IPS DF 4.7 (cell line): Measurements from ENCODE around the gene NPB.

Source experiments
- DNase-seq: peaks from one replicate; pipeline ENCODE4 v3.0.0-alpha.2; 2013; ENCODE audit warnings: low spot score; ENCODE audit errors: extremely low read depth

NPB gene

DNA sequence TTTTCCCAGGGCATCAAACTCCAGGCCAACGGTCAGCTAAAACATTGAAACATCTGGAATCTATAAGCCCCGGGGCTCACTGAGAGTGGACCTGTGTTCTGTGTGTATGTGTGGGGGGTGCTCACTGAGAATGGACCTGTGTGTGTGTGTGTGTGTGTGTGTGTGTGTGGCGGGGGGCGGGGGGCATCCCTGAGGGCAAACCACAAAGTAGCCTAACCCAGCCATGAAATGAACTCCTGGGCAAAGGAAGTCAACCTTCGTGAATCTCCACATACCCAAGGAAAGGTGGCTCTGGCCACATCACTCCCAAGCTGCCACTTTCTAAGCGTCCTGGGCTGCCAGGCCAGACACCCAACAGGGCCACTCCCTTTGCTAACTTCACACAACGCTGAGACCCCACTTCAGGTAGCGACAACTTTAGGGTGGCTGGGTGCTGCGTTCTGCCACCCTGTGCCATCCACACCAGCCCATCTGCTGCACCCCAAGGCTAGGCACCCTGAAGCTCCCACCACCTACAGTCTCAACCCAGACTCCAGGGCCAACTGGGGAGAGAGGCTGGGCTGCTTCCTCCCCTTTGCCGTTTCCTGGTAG, 23.9 kb downstream of the NPB start:
- DNase-seq, result no peak

DNA sequence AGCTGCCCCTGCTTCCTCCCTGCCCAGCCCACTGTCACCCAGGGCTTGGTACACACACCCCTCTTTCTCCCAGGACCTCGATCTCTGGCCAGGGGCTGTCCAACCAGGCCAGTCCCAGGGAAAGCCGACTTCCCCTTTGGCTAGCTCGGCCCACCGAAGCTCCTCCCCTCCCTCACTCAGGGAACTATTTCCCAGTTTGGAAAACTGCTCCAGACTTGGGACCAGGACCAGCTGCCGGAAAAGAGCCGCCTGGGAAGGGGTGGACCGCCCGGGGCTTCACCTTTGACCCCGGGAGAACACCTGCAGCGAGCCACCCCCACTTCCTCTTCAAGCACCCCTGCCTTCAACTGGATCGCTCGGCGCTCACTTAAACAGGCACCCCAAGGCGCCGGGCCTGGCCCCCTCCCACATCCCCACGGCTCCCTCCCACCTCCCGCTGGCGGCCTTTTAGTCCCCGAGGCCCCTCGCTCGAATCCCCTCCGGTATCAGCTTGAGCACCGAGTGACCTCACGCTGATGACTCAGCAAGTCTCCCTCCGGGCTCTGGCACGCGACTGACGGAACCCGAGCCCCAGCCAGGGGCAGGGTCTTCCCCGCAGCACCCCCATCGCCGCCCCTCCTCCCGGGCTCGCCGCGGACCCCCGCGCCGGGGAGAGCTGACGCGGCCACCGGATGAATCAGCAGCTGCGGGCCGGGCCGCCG, 24.6 kb downstream of the NPB start:
- DNase-seq, result no peak

DNA sequence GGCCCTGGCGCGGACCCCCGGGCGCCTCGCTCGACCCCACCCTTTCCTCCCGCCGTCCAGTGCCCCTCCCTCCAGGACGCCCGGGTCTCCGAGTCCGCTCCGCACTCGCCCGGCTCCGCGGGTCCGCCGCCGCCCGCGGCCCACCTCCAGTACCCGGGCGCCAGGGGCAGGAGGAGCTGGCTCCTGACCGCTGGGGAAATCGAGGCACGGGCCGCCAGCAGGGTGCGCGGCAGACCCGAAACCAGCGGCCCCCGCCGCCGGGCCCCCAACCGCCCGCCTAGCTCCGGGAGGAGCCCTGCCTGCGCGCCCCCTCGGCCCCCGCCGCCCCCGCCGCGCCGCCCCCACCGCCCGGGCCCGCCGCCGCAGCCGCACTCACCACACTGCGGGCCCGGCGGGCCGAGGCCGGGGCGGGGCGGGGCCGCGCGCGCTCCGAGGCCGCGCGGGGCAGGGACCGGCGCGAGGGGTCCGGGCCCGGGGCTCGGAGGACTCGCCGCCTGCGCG, 25.2 kb downstream of the NPB start:
- DNase-seq, result no peak

DNA sequence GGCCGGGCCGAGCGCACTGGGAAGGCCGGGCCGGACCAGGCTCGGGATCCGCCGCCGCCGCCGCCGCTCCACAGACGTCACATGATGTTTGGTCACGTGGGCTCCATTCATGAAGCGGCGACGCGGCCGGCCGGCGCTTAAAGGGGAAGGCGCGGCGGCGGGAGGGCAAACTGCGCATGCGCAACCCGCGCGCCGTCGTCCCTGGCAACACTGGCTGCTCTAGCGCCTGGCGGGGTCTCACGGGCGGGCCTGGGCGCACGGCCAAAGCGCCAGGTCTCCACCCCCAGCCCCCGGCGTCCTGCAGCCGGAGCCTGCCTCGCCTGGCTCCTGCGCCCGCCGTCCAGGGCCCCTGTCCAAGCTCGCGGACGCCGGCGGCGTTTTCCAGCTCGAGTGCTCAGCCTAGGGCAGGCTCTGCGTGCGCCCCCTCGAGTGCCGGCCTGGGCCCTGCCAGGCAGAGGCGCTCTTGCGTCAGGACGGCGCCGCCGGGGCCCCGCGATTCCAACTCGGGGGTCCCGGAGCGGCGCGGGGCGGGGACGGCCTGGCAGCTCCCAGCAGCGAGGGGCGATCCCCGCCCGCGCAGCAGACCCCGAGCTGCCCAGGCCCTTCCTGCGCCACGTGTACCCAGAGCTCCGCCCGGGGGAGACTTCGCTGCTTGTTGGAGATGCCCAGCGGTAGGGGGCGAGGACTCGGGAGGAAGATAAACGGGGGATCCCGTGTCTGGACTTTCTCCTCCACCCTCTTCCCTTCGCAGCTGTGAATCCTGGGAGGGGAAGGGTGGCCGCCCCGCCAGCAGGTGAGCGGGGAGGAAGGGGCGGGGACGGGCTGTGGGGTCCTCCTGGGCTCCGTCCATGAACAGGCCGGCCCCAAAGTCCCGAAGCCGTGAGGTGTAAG, 25.9 kb downstream of the NPB start, which contains the start of gene MAFG:
Gene MAFG (minus strand): TSS at position 83 of the 891 bp plus-strand sequence. CDS start 4,550 bp downstream, outside the sequence.
- DNase-seq, result no peak

DNA sequence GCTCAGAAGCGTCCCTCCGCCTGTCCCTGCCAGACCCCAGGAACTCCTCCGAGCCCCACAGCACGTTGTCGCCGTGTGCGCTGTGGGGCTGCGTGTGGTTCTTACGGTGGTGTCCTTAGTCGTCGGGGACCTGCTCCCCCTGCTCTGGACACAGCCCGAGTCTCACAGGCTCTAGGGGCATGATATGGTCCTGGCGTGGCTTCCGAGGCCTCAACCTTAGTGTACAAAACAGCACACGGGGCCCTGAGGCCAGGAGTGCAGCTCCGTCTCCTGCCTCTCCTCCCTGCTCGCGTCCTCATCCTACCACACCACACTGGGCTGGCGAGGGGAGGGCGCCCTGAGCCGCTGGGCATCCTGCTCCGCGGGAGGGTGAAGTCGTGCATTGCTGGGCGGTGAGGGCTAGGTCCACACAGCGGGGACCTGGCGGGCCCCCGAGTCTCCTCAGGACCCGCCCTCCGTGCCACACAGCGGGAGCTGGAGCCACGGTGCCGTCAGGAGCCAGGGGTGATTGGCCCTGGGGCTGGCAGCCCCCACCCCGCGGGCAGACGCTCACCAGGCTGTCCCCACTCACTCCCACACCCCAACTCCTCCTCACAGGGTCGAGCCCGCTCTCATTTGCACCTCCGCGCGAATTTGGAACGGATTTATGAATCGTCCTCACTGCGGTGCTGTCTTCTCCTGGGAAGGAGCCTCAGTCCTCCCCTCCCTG, 26.7 kb downstream of the NPB start:
- no peak for DNase-seq

DNA sequence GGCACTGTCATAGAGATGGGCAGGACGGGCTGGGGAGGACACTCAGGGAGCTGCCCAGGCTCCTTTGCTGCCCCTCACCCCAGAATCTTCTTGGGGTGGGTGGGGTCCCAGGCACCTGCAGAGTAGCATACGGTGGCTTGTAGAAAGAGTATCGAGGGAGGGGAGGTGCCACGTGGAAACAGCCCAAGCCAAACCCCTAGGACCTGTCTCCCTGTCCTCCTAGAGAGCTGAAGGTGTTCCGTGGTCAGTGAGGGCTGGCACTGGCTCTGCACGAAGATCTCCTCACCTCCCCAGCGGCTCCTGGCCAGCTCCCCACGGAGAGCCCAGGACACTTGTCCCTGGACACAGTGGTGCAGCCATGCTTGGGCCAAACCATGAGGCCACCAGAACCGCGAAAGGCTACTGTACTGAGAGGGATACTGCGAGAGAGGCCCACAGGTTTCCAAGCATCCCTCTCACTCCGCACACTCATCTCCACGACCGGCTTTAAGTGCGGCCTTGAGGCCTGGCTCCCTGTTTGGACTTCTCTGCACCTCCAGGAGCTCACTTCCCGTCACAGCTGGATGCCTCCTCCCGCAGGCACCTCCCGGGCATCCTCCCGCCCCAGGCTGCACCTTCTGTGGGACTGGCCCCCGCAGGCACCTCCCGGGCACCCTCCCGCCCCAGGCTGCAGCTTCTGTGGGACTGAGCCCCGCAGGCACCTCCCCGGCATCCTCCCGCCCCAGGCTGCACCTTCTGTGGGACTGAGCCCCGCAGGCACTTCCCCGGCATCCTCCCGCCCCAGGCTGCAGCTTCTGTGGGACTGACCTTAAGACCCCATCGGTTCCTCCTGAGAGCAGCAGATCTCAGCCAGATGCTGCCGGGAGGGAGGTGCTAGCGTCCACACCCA, 27.5 kb downstream of the NPB start:
- no peak for DNase-seq

DNA sequence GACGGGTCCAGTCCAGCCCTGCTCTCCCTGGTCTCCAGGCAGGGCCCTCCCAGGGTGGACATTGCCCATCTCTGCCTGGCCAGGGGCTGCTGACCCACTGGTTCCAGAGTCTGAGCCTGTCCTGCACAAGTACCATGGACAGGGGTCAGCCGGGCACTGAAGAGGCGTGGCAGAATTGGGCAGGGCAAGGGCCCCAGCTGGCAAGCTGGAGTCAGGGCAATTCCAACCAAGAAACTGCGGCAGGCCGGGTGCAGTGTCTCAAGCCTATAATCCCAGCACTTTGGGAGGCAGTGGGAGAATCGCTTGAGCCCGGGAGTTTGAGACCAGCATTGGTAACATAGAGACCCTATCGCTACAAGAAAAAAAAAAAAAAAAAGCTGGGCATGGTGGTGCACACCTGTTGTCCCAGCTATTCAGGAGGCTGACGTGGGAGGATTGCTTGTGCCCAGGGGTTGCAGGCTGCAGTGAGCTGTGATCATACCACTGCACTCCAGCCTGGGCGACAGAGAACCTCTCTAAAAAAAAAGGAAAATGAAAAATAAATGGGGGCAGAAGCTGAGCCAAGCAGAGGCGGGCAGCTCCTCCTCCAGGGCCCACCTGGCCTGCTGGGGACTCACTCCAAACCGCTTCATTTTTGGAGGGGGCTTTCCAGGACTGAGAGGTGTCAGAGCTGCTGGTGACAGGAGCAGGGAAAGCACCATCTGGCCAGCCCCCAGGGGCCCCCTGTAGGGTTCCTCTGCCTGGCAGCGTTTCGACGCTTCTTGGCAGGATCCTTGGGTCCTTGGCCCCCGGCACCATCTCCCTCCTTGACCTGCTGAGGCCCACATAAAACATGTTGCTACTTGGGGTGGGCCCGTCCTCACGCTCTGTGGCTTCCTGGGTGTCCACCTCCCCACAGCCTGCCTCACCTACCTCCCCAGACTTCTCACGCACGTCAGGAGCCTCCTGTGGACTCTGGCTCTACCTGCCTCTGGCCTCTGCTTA, 28.4 kb downstream of the NPB start:
- DNase-seq, result no peak

DNA sequence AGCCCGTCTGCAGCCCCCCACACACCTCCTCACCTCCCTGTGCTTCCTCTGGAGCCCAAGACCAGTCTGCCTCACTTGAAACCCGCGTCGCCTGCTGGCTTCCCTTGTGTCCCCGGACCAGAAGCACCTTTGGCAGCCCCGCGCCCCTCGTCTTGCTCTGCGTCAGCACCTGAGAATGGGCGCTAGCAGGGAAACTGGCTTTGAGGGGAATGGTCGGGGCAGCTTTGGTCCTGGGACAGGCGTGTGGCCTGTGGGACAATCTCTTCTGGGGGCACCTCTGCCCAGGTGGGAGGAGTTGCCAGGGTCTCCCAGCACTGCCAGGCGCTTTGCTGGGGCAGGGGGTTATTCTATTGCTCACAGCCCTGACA, 29.1 kb downstream of the NPB start:
- no peak for DNase-seq

DNA sequence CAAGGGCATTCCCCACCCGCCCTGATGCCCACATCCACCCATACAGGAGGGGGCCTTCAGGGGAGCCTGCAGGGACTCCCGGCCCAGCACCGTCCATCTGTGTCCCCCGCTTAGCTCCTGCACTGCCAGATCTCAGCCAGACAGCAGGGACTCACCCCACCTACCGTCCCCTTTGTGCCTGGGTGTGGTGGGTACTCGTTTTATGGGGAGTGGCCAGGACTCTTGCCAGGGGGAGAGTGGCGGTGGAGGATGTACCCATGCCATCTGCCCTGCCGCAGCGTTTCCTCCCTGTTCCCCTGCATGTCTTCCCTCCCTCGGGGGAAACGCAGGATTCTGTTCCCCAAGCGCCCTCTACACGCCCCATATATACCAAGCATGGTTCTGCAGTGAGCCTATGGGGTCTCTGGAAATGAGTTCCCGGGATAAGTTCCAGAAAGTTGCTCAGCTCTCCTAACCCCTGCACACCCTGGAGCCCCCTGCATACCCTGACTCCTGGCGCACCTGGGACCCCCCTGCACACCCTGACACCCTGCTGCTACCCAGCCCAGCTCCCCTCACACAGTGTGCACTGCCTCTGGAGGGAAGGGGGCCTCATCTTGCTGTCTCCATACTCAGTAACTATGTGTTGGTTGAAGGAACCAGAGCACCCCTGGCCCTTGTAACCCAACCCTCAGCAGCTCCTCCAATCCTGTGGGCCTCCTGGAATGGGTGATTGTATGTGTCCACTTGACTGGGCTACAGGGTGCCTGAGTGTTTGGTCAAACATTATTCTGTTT, 29.7 kb downstream of the NPB start:
- DNase-seq, result no peak

DNA sequence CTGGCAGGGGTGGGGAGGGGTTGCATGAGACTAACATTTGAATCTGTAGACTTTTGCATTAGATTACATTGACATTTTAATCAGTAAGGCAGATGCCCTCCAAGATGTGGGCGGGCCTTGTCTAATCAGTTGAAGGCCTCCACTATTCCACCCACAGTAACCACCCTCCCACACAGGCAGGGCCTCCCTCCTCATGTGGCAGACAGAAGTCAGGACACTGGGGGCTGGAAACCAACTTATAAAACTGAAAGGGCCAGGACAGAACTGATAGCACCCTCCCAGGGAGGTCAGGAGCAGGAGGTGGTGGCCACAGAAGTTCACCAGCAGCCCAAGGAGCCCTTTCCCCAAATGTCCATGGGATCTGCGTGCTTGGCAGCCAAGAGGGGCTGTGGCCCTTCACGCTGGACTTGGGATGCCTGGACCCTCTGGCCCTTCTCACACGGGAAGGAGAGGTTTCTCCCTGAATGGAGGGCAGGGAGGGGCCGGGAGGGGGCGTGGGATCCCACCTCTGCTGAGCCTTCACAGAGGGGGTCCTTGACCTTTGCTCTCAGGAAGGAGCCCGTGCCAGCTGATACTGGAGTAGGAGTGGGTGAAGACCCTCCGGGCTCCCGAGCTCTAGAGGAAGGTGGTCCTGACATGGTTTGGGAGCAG, 30.4 kb downstream of the NPB start:
- no peak for DNase-seq

DNA sequence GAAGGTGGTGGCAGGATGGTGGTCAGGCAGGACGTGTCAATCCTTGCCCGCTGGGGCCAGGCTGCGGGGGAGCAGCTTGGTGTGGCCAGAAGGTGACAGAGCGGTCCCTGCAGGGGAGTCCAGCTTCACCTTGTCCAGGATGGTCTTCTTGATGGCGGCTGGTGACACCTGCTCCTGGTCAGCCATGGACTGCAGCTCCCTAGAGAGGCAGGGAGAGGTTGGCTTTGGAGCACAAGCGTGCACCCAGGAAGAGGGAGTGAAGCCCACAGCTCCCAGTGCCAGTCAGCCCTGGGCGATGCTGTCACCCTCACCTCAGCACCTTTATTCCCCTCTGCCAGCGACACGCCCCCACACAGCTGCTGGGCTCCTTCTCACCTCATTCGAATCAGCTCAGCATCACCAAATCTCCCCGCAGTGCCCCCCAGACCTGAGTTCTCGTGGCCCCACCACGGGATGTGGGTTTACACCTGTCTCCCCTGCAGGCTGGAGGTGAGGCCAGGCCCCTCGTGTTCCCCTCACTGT, 31.2 kb downstream of the NPB start:
- no peak for DNase-seq

DNA sequence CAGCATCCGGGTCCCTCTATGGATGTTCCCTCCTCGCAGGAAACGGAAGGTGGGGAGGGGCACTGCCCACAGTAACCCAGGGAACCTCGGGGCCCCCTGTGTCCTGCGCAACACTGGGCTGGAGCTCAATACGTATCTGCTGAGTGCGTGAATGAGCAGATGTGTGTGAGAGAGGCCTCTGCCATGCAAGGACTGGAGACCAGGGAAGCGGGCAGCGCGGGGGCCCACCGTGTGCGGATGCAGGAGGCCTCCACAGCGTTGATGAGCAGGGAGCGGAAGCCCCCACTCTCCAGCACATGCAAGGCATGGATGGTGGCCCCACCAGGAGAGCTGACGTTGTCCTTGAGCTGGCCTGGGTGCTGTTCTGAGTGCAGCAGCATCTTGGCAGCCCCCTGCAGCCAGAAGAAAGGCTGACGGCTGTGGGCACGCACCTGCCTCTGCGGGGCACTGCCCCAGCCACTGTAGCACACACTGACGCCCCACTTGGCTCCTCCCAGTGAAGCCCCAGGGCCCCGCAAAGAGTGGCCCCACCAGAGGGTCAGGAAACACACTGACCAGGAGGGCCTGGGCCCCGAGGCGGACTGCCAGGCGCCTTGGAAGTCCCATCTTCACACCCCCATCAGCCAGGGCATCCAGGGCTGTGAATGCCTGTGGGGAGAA, 32.2 kb downstream of the NPB start:
- no peak for DNase-seq

DNA sequence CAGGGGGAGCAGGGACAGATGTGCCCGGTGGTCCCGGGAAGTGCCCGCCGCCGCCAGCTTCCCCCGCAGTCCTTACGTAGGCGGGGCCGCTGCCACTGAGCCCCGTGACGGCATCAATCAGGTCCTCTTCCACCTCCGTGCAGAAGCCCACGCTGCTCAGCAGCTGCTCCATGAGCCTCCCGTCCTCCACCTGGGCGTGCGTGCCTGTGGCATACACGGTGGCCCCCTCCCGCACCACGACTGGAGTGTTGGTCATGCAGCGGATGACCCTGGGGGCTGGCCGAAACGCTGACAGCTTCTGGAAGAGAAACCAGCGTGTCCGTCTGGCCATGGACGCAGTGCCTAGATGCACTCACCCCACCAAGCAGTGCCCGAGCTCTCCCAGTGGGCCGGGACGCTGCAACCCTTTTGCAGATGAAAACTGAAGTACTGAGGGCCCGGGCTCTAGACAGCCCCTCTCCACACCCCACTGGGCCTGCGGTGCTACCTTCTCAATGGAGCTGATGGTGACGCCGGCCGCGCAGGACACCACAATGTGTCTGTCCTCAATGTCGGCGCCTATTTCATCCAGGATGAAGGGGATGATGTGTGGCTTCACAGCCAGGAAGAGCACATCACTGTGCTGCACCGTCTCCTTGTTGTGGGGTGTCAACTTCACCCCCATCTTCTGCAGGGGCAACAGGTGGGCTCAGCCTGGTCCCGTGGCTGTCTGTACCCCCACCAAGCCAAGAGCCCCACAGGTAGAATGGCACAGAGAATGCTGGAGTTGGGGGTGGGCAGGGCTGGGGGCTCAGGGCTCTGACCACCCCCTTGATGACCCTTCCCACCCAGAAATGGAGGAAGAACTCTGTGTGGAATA, 33.0 kb downstream of the NPB start:
- no peak for DNase-seq

DNA sequence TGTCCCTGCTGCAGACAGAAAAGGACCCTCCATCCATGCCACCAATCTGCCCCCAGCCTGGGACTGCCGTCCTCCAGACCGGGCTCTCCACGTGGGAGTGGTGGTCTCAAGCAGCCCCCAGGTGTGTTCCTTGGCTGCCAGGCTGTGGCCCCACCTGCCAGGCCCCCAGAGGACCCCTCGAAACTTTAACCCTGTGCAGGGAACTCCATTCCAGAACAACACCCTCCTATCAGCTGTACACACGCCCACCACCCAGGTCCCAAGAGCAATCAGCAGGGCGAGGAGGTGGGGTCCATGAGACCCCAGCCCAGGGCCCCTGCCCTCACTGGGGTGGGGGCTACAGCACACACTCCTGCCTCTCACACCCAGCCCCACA, 33.7 kb downstream of the NPB start:
- no peak for DNase-seq

DNA sequence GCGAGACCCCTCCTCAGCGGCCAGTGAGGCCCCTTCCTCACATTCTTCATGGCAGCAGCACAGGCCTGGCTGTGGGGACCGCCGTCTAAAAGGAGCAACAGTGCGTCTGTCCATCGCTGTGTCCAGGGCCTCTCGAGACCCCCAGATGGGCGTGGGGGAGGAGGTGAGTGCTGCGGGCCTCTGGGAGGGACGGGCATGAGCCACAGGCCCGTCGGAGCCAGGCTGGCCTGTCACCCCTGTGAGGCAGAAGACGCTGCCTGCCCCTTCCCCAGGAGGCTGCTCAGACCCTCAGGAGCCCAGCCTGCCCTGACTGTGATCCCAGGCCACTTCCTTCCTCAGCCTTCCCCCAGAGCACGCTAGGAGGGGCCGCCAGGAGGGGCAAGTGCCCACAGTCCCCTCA, 37.2 kb downstream of the NPB start:
- no peak for DNase-seq

DNA sequence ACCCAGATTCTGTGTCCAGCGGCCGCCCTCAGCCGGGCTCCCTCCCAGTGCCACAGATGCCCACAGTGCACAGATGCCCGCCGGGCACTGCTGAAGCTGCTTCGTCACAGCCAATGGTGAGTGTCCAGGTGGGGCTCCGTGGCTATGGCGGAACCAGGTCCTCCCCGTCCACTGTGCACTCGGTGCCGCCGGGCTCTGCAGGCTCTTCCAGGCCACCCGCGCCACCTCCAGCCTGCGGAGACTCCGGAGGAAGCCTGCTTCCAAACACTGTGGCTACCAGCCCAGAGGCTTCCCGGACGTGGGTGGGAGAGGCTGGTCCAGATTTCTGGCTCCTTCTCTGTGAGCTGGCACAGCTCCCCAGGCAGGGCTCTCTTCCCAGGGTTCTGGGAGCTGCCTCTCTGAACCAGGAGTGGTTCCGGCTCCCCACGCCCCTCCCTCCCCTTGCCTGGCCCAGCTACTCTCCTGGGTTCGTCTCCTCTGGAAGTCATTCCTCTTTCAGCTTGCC, 37.9 kb downstream of the NPB start:
- DNase-seq, result no peak
